K562 (cell line): ENCODE data around the gene DAPK1. TPM values are rescaled to one million over a fixed set of nuclear protein-coding genes. Genes with fewer than 3 reads are reported as not detected.

Experiments used
- ATAC-seq: fragments of 200-7000 bp; cut with Tn5 transposase; 3 replicates; pipeline ENCODE4 v1.9.1; 2020; ENCODE audit warnings: moderate library complexity
- BruUV-seq: library from RNA; stranded (reverse); fragments of 400-500 nt; replicated peaks from 2 replicates; lab custom pipeline; 2021; lab: Mats Ljungman, UMichigan
- CTCF ChIA-PET: fragments of 300-600 bp; formaldehyde crosslinking; extraction: SDS; loops from one replicate; lab custom pipeline; 2021; ENCODE audit warnings: low intra/inter-chr PET ratio; lab: Yijun Ruan, JAX
- POLR2A ChIA-PET: fragments of 300-600, 350-650 bp; sonication (Branson Sonifier 250); formaldehyde crosslinking; extraction: SDS; loops from one replicate; lab custom pipeline; 2021; ENCODE audit warnings: antibody characterized with exemption, inconsistent platforms; lab: Yijun Ruan, JAX
- DNase-seq, 4 experiments: peaks; one replicate each; pipeline versions ENCODE4 v3.0.0 to v3.0.0-alpha.2; 2011 to 2018; ENCODE audit warnings: low spot score in 3 of 4, mixed read lengths in 3 of 4; ENCODE audit errors: extremely low read depth in 1 of 4
- FAIRE-seq: peaks from 2 replicates; lab custom pipeline; 2011; peaks lifted over from hg19 to GRCh38; lab: Jason Lieb, UNC
- H2AFZ ChIP-seq: 2 replicates; pipeline ENCODE4 v1.6.0; 2011; ENCODE audit warnings: low read depth, low read length, control low read depth, inconsistent platforms
- H3K27ac ChIP-seq: fragments of 200-600 bp; 3 replicates; pipeline ENCODE4 v1.8.0; 2011; ENCODE audit warnings: low read depth, mild to moderate bottlenecking, control low read depth, inconsistent platforms, low read length, moderate library complexity, mixed read lengths; ENCODE audit errors: extremely low read depth
- H3K27me3 ChIP-seq, 2 experiments: fragments of 300-600 bp in 1 of 2; 2 replicates in 1 of 2; 3 replicates in 1 of 2; pipeline versions ENCODE4 v1.6.0 to v1.8.0; 2011; ENCODE audit warnings: inconsistent platforms in 2 of 2, low read length in 2 of 2, mild to moderate bottlenecking in 1 of 2, mixed read lengths in 1 of 2, moderate library complexity in 1 of 2; ENCODE audit not compliant: control insufficient read depth in 2 of 2, insufficient read depth in 2 of 2
- H3K36me3 ChIP-seq: fragments of 300-600 bp; 3 replicates; pipeline ENCODE4 v1.8.0; 2011; ENCODE audit warnings: mild to moderate bottlenecking, low read length, inconsistent platforms; ENCODE audit not compliant: control insufficient read depth, insufficient read depth
- H3K4me1 ChIP-seq, 2 experiments: fragments of 200-600 bp in 1 of 2; replicated peaks in 1 of 2; 2 replicates in 1 of 2; 3 replicates in 1 of 2; pipeline versions ENCODE4 v1.5.1 to v1.8.0; 2011; ENCODE audit warnings: inconsistent platforms in 2 of 2, low read length in 2 of 2, mild to moderate bottlenecking in 1 of 2, mixed read lengths in 1 of 2, moderate library complexity in 1 of 2; ENCODE audit not compliant: control insufficient read depth in 2 of 2, insufficient read depth in 2 of 2
- H3K4me2 ChIP-seq: 2 replicates; pipeline ENCODE4 v1.6.1; 2011; ENCODE audit warnings: low read length, control low read depth, inconsistent platforms, mixed read lengths; ENCODE audit not compliant: insufficient read depth
- H3K4me3 ChIP-seq: fragments of 200-600 bp; sonication (generic), shearing (Covaris generic); 2 replicates; pipeline ENCODE4 v1.5.1; 2016; ENCODE audit warnings: control low read depth, inconsistent platforms
- H3K79me2 ChIP-seq: fragments of 200-600 bp; 3 replicates; pipeline ENCODE4 v1.8.0; 2011; ENCODE audit warnings: low read length, inconsistent platforms; ENCODE audit not compliant: control insufficient read depth, insufficient read depth
- H3K9ac ChIP-seq, 2 experiments: 2 replicates each; pipeline versions ENCODE4 v1.6.0 to v1.6.1; 2011; ENCODE audit warnings: low read depth in 2 of 2, low read length in 2 of 2, control low read depth in 1 of 2, inconsistent platforms in 1 of 2, mild to moderate bottlenecking in 1 of 2, mixed read lengths in 1 of 2; ENCODE audit not compliant: insufficient read depth in 1 of 2
- H3K9me1 ChIP-seq: one replicate; pipeline ENCODE4 v1.6.0; 2011; ENCODE audit warnings: inconsistent platforms, mild to moderate bottlenecking, low read length, moderate library complexity; ENCODE audit not compliant: control insufficient read depth, insufficient read depth
- H3K9me3 ChIP-seq: replicated peaks from 2 replicates; pipeline ENCODE4 v1.5.1; 2011; ENCODE audit warnings: low read depth, low read length, inconsistent platforms; ENCODE audit not compliant: control insufficient read depth, insufficient read depth
- H4K20me1 ChIP-seq: replicated peaks from 2 replicates; pipeline ENCODE4 v1.6.1; 2011; ENCODE audit warnings: low read length, inconsistent platforms, mixed read lengths; ENCODE audit not compliant: control insufficient read depth, insufficient read depth
- ATF1 ChIP-seq, 2 experiments: fragments of 450-650 bp in 1 of 2; IDR thresholded peaks; 2 replicates each; pipeline ENCODE4 v1.6.1; 2016; ENCODE audit warnings: missing compliant biosample characterization in 1 of 2, missing genetic modification characterization in 1 of 2
- MAX ChIP-seq: sonication (generic); formaldehyde crosslinking; IDR thresholded peaks from 2 replicates; pipeline ENCODE4 v1.9.0; 2022; ENCODE audit warnings: mild to moderate bottlenecking, missing genetic modification reagents
- PYGO2 ChIP-seq: fragments of 450-650 bp; IDR thresholded peaks from 2 replicates; pipeline ENCODE4 v1.6.1; 2016; ENCODE audit warnings: mild to moderate bottlenecking, missing genetic modification characterization, moderate library complexity, missing compliant biosample characterization
- TAF7 ChIP-seq: fragments of 450-650 bp; IDR thresholded peaks from 2 replicates; pipeline ENCODE4 v1.6.1; 2016; ENCODE audit warnings: missing genetic modification characterization, missing compliant biosample characterization
- THRB ChIP-seq: fragments of 450-650 bp; formaldehyde crosslinking; conservative IDR thresholded peaks from 2 replicates; pipeline ENCODE4 v1.4.0; 2022; ENCODE audit warnings: mild to moderate bottlenecking, missing genetic modification characterization
- ZBTB7A ChIP-seq: IDR thresholded peaks from 2 replicates; pipeline ENCODE4 v1.6.1; 2011; ENCODE audit warnings: low read depth, mild to moderate bottlenecking, low read length, moderate library complexity, borderline replicate concordance; ENCODE audit not compliant: control insufficient read depth
- ZNF124 ChIP-seq: sonication (generic); formaldehyde crosslinking; IDR thresholded peaks from 2 replicates; pipeline ENCODE4 v1.8.1; 2022; ENCODE audit warnings: missing genetic modification reagents
- ZNF668 ChIP-seq: fragments of 250-450 bp; sonication (Bioruptor Pico); IDR thresholded peaks from 2 replicates; pipeline ENCODE4 v1.8.0; 2022; ENCODE audit warnings: mild to moderate bottlenecking, inconsistent platforms
- WGBS: fragments of 100-300 bp; shearing (Covaris generic); methylation state at CpG from one replicate; pipeline ENCODE4 v1.1.6; 2016; ENCODE audit warnings: low coverage, mixed read lengths; ENCODE audit not compliant: insufficient coverage; ENCODE audit errors: missing lambda C conversion rate; 5-methylcytosine and 5-hydroxymethylcytosine counted together
- in situ Hi-C: fragments of 300-500 bp; cut with MboI; formaldehyde crosslinking; loops from 4 replicates; pipeline ENCODE4 v1.15.0; 2018; ENCODE audit warnings: inconsistent platforms, mixed read lengths
- intact Hi-C: fragments of 100-400 bp; cut with micrococcal nuclease; formaldehyde crosslinking; loops from 2 replicates; pipeline ENCODE4 v1.14.2; 2022
- polyA plus RNA-seq, 8 experiments: library from polyadenylated mRNA; depleted of rRNA in 4 of 8; stranded (reverse) in 5 of 8; unstranded in 3 of 8; fragments of >200 nt; fragmentation: Nextera tagmentation in 2 of 8; fragmentation: Illumina TruSeq in 1 of 8; extraction: Ambion mirVana in 2 of 8; extraction: Trizol in 1 of 8; gene quantifications; 2 replicates each; pipeline versions ENCODE4 v1.2.1 to v1.2.3, GENCODE V29; 2011 to 2014; ENCODE audit warnings: inconsistent platforms in 1 of 8, missing spikeins in 1 of 8
- total RNA-seq, 7 experiments: library from RNA; depleted of rRNA in 6 of 7; stranded (reverse); fragments of >200 nt in 6 of 7; fragmentation: Illumina TruSeq in 2 of 7; extraction: Trizol in 2 of 7; gene quantifications; 2 replicates each; pipeline versions ENCODE4 v1.2.1 to v1.2.3, GENCODE V29; 2011 to 2021; ENCODE audit warnings: low replicate concordance in 1 of 7
- TF ChIP-seq, protein P1 (sequence below), 2 experiments: IDR thresholded peaks in 1 of 2; conservative IDR thresholded peaks in 1 of 2; 2 replicates each; pipeline ENCODE4 v1.6.1; 2016; ENCODE audit warnings: low read depth in 2 of 2, mild to moderate bottlenecking in 1 of 2, missing compliant biosample characterization in 1 of 2, missing genetic modification characterization in 1 of 2, moderate library complexity in 1 of 2
- TF ChIP-seq, protein P2 (sequence below): sonication (generic); formaldehyde crosslinking; IDR thresholded peaks from 2 replicates; pipeline ENCODE4 v1.8.0; 2022; ENCODE audit warnings: mild to moderate bottlenecking, missing genetic modification reagents, borderline replicate concordance
- TF ChIP-seq, protein P3 (sequence below): sonication (generic); formaldehyde crosslinking; IDR thresholded peaks from 2 replicates; pipeline ENCODE4 v1.8.0; 2022; ENCODE audit warnings: mild to moderate bottlenecking, missing genetic modification reagents

Gene DAPK1
- total and polyA plus RNA-seq, 9 of the 15 experiments (the other 6 are each of a cell fraction or from before 2014, with no cell fraction given), result 1.7 to 26.4 (median 15.8) TPM

GRCh38 chr9:87550253-87550954, 52.7 kb downstream of the DAPK1 start:
- Histone ChIP-seq H3K4me3 (no peak overlapping the region), H3K36me3 (no peaks in the 10 kb centered on the region), H4K20me1 (peaks cover 6% of the 10 kb centered on the region; the same call in 1 of the 2 replicates), H3K9me1 (no peaks in the 10 kb centered on the region), H3K9me3 (no peaks in the 10 kb centered on the region), H3K4me1 (peaks cover 8 to 13% of the 10 kb centered on the region in 2 experiments; a peak in 3 of 5 replicates), H3K79me2 (no peaks in the 10 kb centered on the region), H3K27me3 (no peaks in the 10 kb centered on the region), H3K4me2 (no peak overlapping the region), H3K9ac (no peak overlapping the region), H2AFZ (no peak overlapping the region), H3K27ac (no peak overlapping the region)
- BruUV-seq, result no TSS peak
- intact Hi-C loops, result loop anchor here (5.0 kb wide), 1 partner anchor 33 kb away; no protein-coding TSS in a partner anchor
- 59% methylated on average over 5 of the region's 5 CpGs for WGBS
- TF ChIP-seq, protein P1, sequence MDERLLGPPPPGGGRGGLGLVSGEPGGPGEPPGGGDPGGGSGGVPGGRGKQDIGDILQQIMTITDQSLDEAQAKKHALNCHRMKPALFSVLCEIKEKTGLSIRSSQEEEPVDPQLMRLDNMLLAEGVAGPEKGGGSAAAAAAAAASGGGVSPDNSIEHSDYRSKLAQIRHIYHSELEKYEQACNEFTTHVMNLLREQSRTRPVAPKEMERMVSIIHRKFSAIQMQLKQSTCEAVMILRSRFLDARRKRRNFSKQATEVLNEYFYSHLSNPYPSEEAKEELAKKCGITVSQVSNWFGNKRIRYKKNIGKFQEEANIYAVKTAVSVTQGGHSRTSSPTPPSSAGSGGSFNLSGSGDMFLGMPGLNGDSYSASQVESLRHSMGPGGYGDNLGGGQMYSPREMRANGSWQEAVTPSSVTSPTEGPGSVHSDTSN (CRISPR knock-in tag; IDR thresholded peaks at IDR 0.05; ENCODE audit: low read depth), result no peak
- TF ChIP-seq, protein P1 (tag; conservative IDR thresholded peaks at IDR 0.05; ENCODE audit: low read depth), result no peak
- TF ChIP-seq THRB (CRISPR knock-in tag) (no peak), TAF7 (tag) (no peak), ZNF124 (CRISPR knock-in tag) (no peak), PYGO2 (tag) (no peak), ZBTB7A (no peak), MAX (CRISPR knock-in tag) (no peak), ATF1 (CRISPR knock-in tag; IDR thresholded peaks at IDR 0.05) (no peak), ATF1 (tag; IDR thresholded peaks at IDR 0.05) (no peak), ZNF668 (CRISPR knock-in tag) (no peak)
- TF ChIP-seq, protein P2, sequence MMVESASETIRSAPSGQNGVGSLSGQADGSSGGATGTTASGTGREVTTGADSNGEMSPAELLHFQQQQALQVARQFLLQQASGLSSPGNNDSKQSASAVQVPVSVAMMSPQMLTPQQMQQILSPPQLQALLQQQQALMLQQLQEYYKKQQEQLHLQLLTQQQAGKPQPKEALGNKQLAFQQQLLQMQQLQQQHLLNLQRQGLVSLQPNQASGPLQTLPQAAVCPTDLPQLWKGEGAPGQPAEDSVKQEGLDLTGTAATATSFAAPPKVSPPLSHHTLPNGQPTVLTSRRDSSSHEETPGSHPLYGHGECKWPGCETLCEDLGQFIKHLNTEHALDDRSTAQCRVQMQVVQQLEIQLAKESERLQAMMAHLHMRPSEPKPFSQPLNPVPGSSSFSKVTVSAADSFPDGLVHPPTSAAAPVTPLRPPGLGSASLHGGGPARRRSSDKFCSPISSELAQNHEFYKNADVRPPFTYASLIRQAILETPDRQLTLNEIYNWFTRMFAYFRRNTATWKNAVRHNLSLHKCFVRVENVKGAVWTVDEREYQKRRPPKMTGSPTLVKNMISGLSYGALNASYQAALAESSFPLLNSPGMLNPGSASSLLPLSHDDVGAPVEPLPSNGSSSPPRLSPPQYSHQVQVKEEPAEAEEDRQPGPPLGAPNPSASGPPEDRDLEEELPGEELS (CRISPR knock-in tag), result no peak
- TF ChIP-seq, protein P3, sequence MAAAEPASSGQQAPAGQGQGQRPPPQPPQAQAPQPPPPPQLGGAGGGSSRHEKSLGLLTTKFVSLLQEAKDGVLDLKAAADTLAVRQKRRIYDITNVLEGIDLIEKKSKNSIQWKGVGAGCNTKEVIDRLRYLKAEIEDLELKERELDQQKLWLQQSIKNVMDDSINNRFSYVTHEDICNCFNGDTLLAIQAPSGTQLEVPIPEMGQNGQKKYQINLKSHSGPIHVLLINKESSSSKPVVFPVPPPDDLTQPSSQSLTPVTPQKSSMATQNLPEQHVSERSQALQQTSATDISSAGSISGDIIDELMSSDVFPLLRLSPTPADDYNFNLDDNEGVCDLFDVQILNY, result no peak
- FAIRE-seq (no peak), ATAC-seq (no peak), DNase-seq (no peak)
- ChIA-PET POLR2A (interaction anchor here (0.6 kb wide), 1 partner anchor 124 kb away, joined by 3 read pairs; no protein-coding TSS in a partner anchor), CTCF (no interaction called here)
- in situ Hi-C loops, result no loop called here
